ENCODE measurements around the gene ISLR. TPM values are rescaled to one million over a fixed set of nuclear protein-coding genes. Genes with fewer than 3 reads are reported as not detected.

Gene ISLR
- total and polyA plus RNA-seq, 7 donors, result 0.69 to 186 (median 71.4) TPM

DNA sequence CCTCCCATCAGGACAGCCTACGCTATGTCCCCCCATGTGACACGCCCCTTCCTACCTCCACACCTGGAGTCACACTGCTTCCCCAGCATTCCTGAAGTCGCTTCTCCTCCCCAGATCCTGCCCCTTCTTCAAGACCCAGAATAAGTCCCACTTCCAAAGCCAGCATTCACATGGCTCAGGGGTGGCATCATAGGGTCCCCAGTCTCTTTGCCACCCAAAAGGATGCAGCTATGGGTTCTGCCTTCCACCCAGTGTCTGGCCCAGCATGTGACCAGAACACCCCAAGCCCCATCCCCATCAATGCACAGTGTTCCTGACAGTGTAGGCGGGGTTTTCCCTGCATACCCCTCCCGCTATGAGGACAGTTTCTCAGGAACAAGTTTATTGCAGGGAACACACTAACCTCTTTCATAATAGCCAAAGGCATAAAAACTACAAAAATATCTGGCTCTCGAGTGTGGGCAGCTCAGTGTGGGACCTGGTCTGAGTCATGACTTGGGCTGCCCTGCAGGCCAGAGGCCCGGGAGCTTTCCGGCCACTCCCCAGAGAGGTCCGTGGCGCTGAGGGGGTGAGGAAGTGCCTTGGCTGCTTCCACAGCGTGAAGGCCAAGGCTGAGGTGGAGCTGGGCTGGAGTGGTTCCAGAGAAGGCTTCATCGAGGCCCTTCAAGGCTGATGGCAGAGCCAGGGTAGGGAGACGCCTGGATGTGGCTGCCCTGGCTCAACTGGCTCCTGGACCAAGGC is 5.8 kb downstream of the ISLR start:
- no peaks in the 10 kb centered on the region for H3K9me3 ChIP-seq
- TF ChIP-seq POLR2AphosphoS5 (IDR thresholded peaks at IDR 0.05) (peak in 2 of 4 donors; percentile 26 to 52), POLR2A (IDR thresholded peaks at IDR 0.05) (no peak), EP300 (IDR thresholded peaks at IDR 0.05) (no peak)
- TF ChIP-seq, protein P1, sequence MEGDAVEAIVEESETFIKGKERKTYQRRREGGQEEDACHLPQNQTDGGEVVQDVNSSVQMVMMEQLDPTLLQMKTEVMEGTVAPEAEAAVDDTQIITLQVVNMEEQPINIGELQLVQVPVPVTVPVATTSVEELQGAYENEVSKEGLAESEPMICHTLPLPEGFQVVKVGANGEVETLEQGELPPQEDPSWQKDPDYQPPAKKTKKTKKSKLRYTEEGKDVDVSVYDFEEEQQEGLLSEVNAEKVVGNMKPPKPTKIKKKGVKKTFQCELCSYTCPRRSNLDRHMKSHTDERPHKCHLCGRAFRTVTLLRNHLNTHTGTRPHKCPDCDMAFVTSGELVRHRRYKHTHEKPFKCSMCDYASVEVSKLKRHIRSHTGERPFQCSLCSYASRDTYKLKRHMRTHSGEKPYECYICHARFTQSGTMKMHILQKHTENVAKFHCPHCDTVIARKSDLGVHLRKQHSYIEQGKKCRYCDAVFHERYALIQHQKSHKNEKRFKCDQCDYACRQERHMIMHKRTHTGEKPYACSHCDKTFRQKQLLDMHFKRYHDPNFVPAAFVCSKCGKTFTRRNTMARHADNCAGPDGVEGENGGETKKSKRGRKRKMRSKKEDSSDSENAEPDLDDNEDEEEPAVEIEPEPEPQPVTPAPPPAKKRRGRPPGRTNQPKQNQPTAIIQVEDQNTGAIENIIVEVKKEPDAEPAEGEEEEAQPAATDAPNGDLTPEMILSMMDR (IDR thresholded peaks at IDR 0.05), result no peak
- intact Hi-C loops (cut with DNase I), result no loop called here
- H3K27ac ChIP-seq, result peak overlapping the region; percentile 27 to 72 (median 50)
- peaks cover 0 to 8% (median 6%) of the 10 kb centered on the region in 4 donors for H3K36me3 ChIP-seq
- peak; percentile 88 for DNase-seq
- peaks cover 0 to 54% (median 50%) of the 10 kb centered on the region in 4 donors for H3K4me1 ChIP-seq
- H3K27me3 ChIP-seq, result no peaks in the 10 kb centered on the region
- WGBS, 2 donors, result 34 to 57% methylated on average over 13 of the region's 13 CpGs
- no peak overlapping the region for H3K4me3 ChIP-seq

DNA sequence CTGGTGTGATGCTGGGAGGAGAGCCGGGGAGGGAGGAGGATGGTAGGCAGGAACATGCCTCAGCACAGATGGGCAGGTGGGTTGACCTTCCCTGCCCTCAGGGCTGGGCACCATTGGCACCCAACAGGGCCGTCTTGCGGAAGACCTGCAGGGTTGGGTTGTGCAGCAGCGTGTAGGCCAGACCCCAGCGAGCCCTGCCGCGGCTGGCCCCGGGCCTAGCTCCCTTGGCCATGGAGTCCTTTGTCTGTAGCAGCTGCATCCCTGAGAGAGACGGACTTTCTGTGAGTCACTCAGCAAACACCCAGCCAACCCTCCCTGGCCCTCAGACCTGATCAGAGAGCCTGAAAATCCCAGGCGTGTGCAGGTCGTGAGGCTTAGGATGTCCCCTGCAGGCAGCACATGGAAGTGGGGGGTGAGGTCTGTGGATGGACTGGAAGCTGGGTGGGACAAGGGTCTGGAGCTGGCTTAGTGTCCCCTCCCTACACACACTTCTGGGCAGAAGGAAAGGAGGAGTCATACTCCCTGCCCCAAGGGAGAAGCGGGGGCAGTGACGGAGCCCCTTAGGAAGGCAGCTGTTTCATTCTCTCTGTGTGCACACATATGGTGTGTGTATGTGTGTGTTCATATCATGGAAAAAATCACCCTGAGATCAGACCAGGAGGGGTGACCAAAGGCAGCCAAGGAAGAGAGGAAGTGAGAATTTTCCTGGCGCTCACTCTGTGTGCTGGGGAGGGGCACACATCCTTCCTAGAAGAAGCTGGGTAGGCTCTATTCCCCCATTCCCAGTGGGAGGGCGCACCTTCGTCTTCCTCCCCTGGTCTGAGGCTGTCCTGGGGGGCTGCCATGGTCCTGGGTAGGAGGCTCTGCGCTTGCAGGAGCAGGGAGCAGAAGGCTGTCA is 6.7 kb downstream of the ISLR start:
- H3K27me3 ChIP-seq, result no peaks in the 10 kb centered on the region
- WGBS, 2 donors, result 85 to 88% methylated on average over 17 of the region's 17 CpGs
- peak overlapping the region; percentile 13 to 72 (median 50) for H3K27ac ChIP-seq
- intact Hi-C loops (cut with DNase I), result no loop called here
- no peak for TF ChIP-seq POLR2A (IDR thresholded peaks at IDR 0.05)
- TF ChIP-seq POLR2AphosphoS5 (IDR thresholded peaks at IDR 0.05), result no peak
- TF ChIP-seq, protein P1 (IDR thresholded peaks at IDR 0.05), result no peak
- no peak for TF ChIP-seq EP300 (IDR thresholded peaks at IDR 0.05)
- peaks cover 0 to 44% (median 41%) of the 10 kb centered on the region in 4 donors for H3K4me1 ChIP-seq
- peaks cover 0 to 8% (median 6%) of the 10 kb centered on the region in 4 donors for H3K36me3 ChIP-seq
- no peak overlapping the region for H3K4me3 ChIP-seq
- no peaks in the 10 kb centered on the region for H3K9me3 ChIP-seq
- DNase-seq, result peak; percentile 76

DNA sequence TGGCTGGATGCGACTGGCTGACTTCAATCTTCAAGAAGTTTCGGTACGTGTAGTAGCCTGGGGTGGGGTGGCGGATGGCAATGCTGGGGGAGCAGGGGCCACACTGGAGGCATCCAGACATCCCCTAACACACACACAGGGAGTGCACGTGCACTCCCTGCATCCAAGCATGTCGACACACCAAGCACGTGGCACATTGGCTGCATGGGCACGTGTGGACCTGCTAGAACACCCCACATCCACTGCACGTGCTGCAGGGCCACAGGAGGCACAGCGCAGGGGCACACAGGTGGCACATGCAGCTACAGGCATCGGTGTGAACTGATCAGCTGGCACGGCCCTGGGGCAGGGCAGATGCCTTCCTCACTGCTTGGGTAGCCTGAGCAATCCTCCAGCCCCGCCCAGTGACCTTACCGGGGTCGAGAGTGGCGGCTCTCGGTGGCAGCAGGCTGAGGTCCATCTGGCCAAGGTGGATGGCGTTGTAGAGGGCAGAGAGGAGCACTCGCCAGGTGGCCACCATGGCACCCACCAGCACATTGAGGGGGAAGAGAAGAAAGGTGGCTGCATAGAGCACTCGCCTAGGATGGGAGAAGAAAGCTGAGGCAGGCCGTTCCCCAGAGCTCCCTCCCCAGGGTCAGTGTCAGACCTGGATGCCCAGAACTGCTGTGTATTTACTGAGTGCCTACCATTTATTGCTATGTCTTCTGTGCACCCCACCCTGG is 7.5 kb downstream of the ISLR start:
- 80 to 89% methylated on average over 21 of the region's 21 CpGs for WGBS, 2 donors
- peak overlapping the region in 1 of 4 donors; percentile 72 for H3K27ac ChIP-seq

DNA sequence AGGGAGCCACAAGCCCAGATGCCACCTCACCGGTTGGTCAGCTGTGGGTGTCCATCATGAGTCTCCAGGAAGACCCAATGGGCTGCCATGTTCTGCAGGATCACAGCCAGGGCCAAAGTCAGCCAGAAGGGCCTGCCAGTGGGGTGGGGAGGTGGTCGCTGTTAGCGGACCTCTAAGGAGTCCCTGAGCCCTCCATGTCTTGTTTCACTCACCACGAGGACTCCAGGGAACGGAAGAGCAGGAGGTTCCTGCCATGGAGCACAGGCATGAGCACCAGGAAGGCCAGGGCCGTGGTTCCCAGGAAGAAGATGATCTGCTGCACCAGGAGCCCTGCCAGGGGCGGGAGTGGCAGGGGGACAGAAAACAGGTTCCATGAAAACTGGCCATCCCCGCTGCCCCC is 8.6 kb downstream of the ISLR start:
- intact Hi-C loops (cut with DNase I), result no loop called here
- peak; percentile 62 for DNase-seq
- 91% methylated on average over 8 of the region's 8 CpGs for WGBS, 2 donors
- no peak overlapping the region for H3K27ac ChIP-seq
- H3K4me3 ChIP-seq, result no peak overlapping the region
- no peaks in the 10 kb centered on the region for H3K36me3 ChIP-seq
- peaks cover 0 to 25% (median 22%) of the 10 kb centered on the region in 4 donors for H3K4me1 ChIP-seq
- TF ChIP-seq POLR2AphosphoS5 (IDR thresholded peaks at IDR 0.05) (no peak), EP300 (IDR thresholded peaks at IDR 0.05) (no peak), POLR2A (IDR thresholded peaks at IDR 0.05) (no peak)
- TF ChIP-seq, protein P1 (IDR thresholded peaks at IDR 0.05), result no peak
- no peaks in the 10 kb centered on the region for H3K9me3 ChIP-seq
- no peaks in the 10 kb centered on the region for H3K27me3 ChIP-seq

More for the DNA sequence above, 7.5 kb downstream of the ISLR start:
- intact Hi-C loops (cut with DNase I), result no loop called here
- Histone ChIP-seq H3K4me1 (peaks cover 0 to 36% (median 33%) of the 10 kb centered on the region in 4 donors), H3K36me3 (peaks cover 0 to under 1% (median 0%) of the 10 kb centered on the region in 4 donors), H3K4me3 (no peak overlapping the region), H3K27me3 (no peaks in the 10 kb centered on the region), H3K9me3 (no peaks in the 10 kb centered on the region)
- TF ChIP-seq POLR2A (IDR thresholded peaks at IDR 0.05) (no peak), EP300 (IDR thresholded peaks at IDR 0.05) (no peak), POLR2AphosphoS5 (IDR thresholded peaks at IDR 0.05) (no peak)
- TF ChIP-seq, protein P1 (IDR thresholded peaks at IDR 0.05), result no peak
- DNase-seq, result peak; percentile 65

All from sigmoid colon (tissue), 7 donors.